H1 (cell line): ENCODE results near the gene POC1B. TPM values are rescaled to one million over a fixed set of nuclear protein-coding genes. Genes with fewer than 3 reads are reported as not detected.

Experiments
- CTCF ChIA-PET: fragments of 300-600 bp; sonication (Branson Sonifier 250); formaldehyde crosslinking; loops from one replicate; lab custom pipeline; 2021; ENCODE audit not compliant: partially characterized antibody; lab: Charles Lee
- POLR2A ChIA-PET: fragments of 300-600 bp; sonication (Branson Sonifier 250); formaldehyde crosslinking; loops from one replicate; lab custom pipeline; 2021; ENCODE audit warnings: inconsistent platforms; ENCODE audit not compliant: partially characterized antibody; lab: Charles Lee
- DNase-seq, 2 experiments: peaks; one replicate each; pipeline versions ENCODE4 v3.0.0 to v3.0.0-alpha.2; 2010 to 2022; ENCODE audit warnings: low spot score in 2 of 2, low read depth in 1 of 2, mixed read lengths in 1 of 2
- FAIRE-seq: peaks from 2 replicates; lab custom pipeline; 2011; peaks lifted over from hg19 to GRCh38; lab: Jason Lieb, UNC
- H2AFZ ChIP-seq: 2 replicates; pipeline ENCODE4 v1.8.1; 2012; ENCODE audit warnings: low read length, inconsistent platforms
- H2AK5ac ChIP-seq: 2 replicates; pipeline ENCODE4 v1.6.1; 2013; ENCODE audit warnings: low read depth, low read length
- H2BK120ac ChIP-seq: replicated peaks from 2 replicates; pipeline ENCODE3; 2013; ENCODE audit warnings: low read depth, low read length, inconsistent platforms
- H2BK12ac ChIP-seq: 2 replicates; pipeline ENCODE4 v1.6.1; 2013; ENCODE audit warnings: low read depth, low read length
- H2BK15ac ChIP-seq: 2 replicates; pipeline ENCODE4 v1.6.1; 2013; ENCODE audit warnings: low read length
- H2BK20ac ChIP-seq: 2 replicates; pipeline ENCODE4 v1.6.1; 2013; ENCODE audit warnings: low read length
- H2BK5ac ChIP-seq: 2 replicates; pipeline ENCODE4 v1.6.1; 2013; ENCODE audit warnings: low read depth, low read length
- H3K14ac ChIP-seq: 2 replicates; pipeline ENCODE4 v1.6.1; 2013; ENCODE audit warnings: inconsistent platforms; ENCODE audit not compliant: insufficient read length
- H3K18ac ChIP-seq: 2 replicates; pipeline ENCODE4 v1.6.1; 2013; ENCODE audit warnings: low read length; ENCODE audit errors: extremely low read depth
- H3K23ac ChIP-seq: 2 replicates; pipeline ENCODE4 v1.6.1; 2013; ENCODE audit warnings: inconsistent platforms; ENCODE audit not compliant: insufficient read length
- H3K23me2 ChIP-seq: 2 replicates; pipeline ENCODE4 v1.6.1; 2013; ENCODE audit warnings: low read depth, low read length
- H3K27ac ChIP-seq: 2 replicates; pipeline ENCODE4 v1.6.1; 2011; ENCODE audit warnings: low read depth, low read length, inconsistent platforms
- H3K27me3 ChIP-seq, 4 experiments: replicated peaks in 1 of 4; 1 replicate in 1 of 4; 2 replicates in 3 of 4; pipeline versions ENCODE4 v1.6.1 to v1.8.1; 2011 to 2013; ENCODE audit warnings: low read length in 3 of 4, mild to moderate bottlenecking in 3 of 4, inconsistent platforms in 2 of 4, mixed read lengths in 2 of 4, moderate library complexity in 1 of 4; ENCODE audit not compliant: control insufficient read depth in 3 of 4, insufficient read depth in 3 of 4; ENCODE audit errors: extremely low read depth in 1 of 4
- H3K36me3 ChIP-seq, 4 experiments: 2 replicates each; pipeline versions ENCODE4 v1.6.1 to v1.8.1; 2011 to 2013; ENCODE audit warnings: mild to moderate bottlenecking in 4 of 4, low read length in 3 of 4, moderate library complexity in 2 of 4, control low read depth in 1 of 4, inconsistent platforms in 1 of 4; ENCODE audit not compliant: insufficient read depth in 4 of 4, control insufficient read depth in 2 of 4
- H3K4ac ChIP-seq: replicated peaks from 2 replicates; pipeline ENCODE3; 2013; ENCODE audit warnings: low read length, low read depth, mixed read lengths, inconsistent platforms; ENCODE audit not compliant: insufficient read length
- H3K4me1 ChIP-seq, 4 experiments: replicated peaks in 1 of 4; 1 replicate in 1 of 4; 2 replicates in 3 of 4; pipeline versions ENCODE4 v1.6.1 to v1.8.1; 2011 to 2013; ENCODE audit warnings: low read length in 3 of 4, inconsistent platforms in 2 of 4, mixed read lengths in 1 of 4; ENCODE audit not compliant: insufficient read depth in 4 of 4, control insufficient read depth in 3 of 4
- H3K4me2 ChIP-seq, 2 experiments: 2 replicates each; pipeline versions ENCODE4 v1.6.1 to v1.8.1; 2011 to 2013; ENCODE audit warnings: low read depth in 2 of 2, low read length in 2 of 2, control low read depth in 1 of 2, inconsistent platforms in 1 of 2, mild to moderate bottlenecking in 1 of 2; ENCODE audit not compliant: insufficient read depth in 1 of 2
- H3K4me3 ChIP-seq, 4 experiments: fragments of 200-600, 300-600 bp in 1 of 4; sonication (generic), shearing (Covaris generic), sonication (Bioruptor Twin) in 1 of 4; 2 replicates each; pipeline versions ENCODE4 v1.5.1 to v1.8.1; 2011 to 2016; ENCODE audit warnings: low read length in 4 of 4, low read depth in 3 of 4, control low read depth in 2 of 4, inconsistent platforms in 2 of 4, mild to moderate bottlenecking in 2 of 4, mixed read lengths in 1 of 4, moderate library complexity in 1 of 4; ENCODE audit not compliant: insufficient read depth in 2 of 4; ENCODE audit errors: extremely low read depth in 1 of 4
- H3K56ac ChIP-seq: replicated peaks from 2 replicates; pipeline ENCODE3; 2013; ENCODE audit warnings: low read depth, mild to moderate bottlenecking, mixed read lengths, low read length, inconsistent platforms; ENCODE audit not compliant: insufficient read length
- H3K79me1 ChIP-seq: 2 replicates; pipeline ENCODE4 v1.6.1; 2013; ENCODE audit warnings: low read depth, low read length, control low read depth
- H3K79me2 ChIP-seq, 2 experiments: 2 replicates each; pipeline versions ENCODE4 v1.6.1 to v1.8.1; 2012 to 2013; ENCODE audit warnings: low read length in 2 of 2, mild to moderate bottlenecking in 2 of 2, inconsistent platforms in 1 of 2; ENCODE audit not compliant: insufficient read depth in 2 of 2, control insufficient read depth in 1 of 2
- H3K9ac ChIP-seq, 4 experiments: replicated peaks in 1 of 4; 1 replicate in 1 of 4; 2 replicates in 3 of 4; pipeline versions ENCODE4 v1.6.1 to v1.8.1; 2011 to 2013; ENCODE audit warnings: low read depth in 3 of 4, low read length in 3 of 4, control low read depth in 2 of 4, mild to moderate bottlenecking in 2 of 4, moderate library complexity in 2 of 4, inconsistent platforms in 1 of 4; ENCODE audit errors: extremely low read depth in 1 of 4
- H3K9me3 ChIP-seq, 2 experiments: 2 replicates each; pipeline versions ENCODE4 v1.6.1 to v1.8.1; 2012 to 2013; ENCODE audit warnings: mild to moderate bottlenecking in 2 of 2, moderate library complexity in 2 of 2, control low read depth in 1 of 2, inconsistent platforms in 1 of 2, low read depth in 1 of 2, low read length in 1 of 2, mixed read lengths in 1 of 2; ENCODE audit not compliant: insufficient read depth in 2 of 2
- H4K20me1 ChIP-seq, 2 experiments: replicated peaks in 1 of 2; 2 replicates each; pipeline versions ENCODE3 to v1.8.1; 2011 to 2013; ENCODE audit warnings: inconsistent platforms in 2 of 2, low read length in 2 of 2, mild to moderate bottlenecking in 1 of 2; ENCODE audit not compliant: insufficient read depth in 2 of 2, control insufficient read depth in 1 of 2
- H4K5ac ChIP-seq: 2 replicates; pipeline ENCODE4 v1.6.1; 2013; ENCODE audit warnings: low read length, low read depth, mixed read lengths, inconsistent platforms; ENCODE audit not compliant: insufficient read length
- H4K8ac ChIP-seq: 2 replicates; pipeline ENCODE4 v1.8.0; 2013; ENCODE audit warnings: mild to moderate bottlenecking, moderate library complexity, low read length, inconsistent platforms; ENCODE audit not compliant: insufficient read depth; ENCODE audit errors: extremely low read depth
- H4K91ac ChIP-seq: replicated peaks from 2 replicates; pipeline ENCODE3; 2013; ENCODE audit warnings: low read length, mixed read lengths, inconsistent platforms; ENCODE audit not compliant: insufficient read length
- EZH2 ChIP-seq: fragments of 200-600 bp; sonication (generic); IDR thresholded peaks from 2 replicates; pipeline ENCODE4 v1.7.1; 2012; ENCODE audit warnings: low read depth, mild to moderate bottlenecking, moderate library complexity, low read length, inconsistent platforms; ENCODE audit not compliant: severe bottlenecking
- KDM4A ChIP-seq: IDR thresholded peaks from one replicate; pipeline ENCODE4 v1.7.1; 2012; ENCODE audit warnings: low read depth, mild to moderate bottlenecking, moderate library complexity, low read length, inconsistent platforms; ENCODE audit not compliant: severe bottlenecking
- POLR2A ChIP-seq, 2 experiments: IDR thresholded peaks; 1 replicate in 1 of 2; 2 replicates in 1 of 2; pipeline ENCODE4 v1.6.1; 2011; ENCODE audit warnings: low read depth in 2 of 2, low read length in 2 of 2, mild to moderate bottlenecking in 2 of 2; ENCODE audit errors: control extremely low read depth in 1 of 2
- SIN3A ChIP-seq, 2 experiments: IDR thresholded peaks in 1 of 2; conservative IDR thresholded peaks in 1 of 2; 2 replicates each; pipeline ENCODE4 v1.6.1; 2011 to 2012; ENCODE audit warnings: low read length in 2 of 2, improper control_type of control experiment in 1 of 2, low read depth in 1 of 2, mild to moderate bottlenecking in 1 of 2
- SIRT6 ChIP-seq: IDR thresholded peaks from one replicate; pipeline ENCODE4 v1.7.1; 2012; ENCODE audit warnings: low read length, inconsistent platforms
- WGBS, 2 experiments: shearing (Covaris generic) in 1 of 2; methylation state at CpG; one replicate each; pipeline versions ENCODE4 v1.1.6 to v1.1.7; 2013 to 2015; ENCODE audit warnings: low lambda C conversion rate in 2 of 2, mixed read lengths in 2 of 2, inconsistent platforms in 1 of 2, low coverage in 1 of 2, missing lambda C conversion rate in 1 of 2; ENCODE audit not compliant: insufficient replicate concordance in 2 of 2, insufficient coverage in 1 of 2, insufficient read length in 1 of 2; ENCODE audit errors: extremely low coverage in 1 of 2, missing lambda C conversion rate in 1 of 2; 5-methylcytosine and 5-hydroxymethylcytosine counted together
- polyA plus RNA-seq, 7 experiments: library from polyadenylated mRNA; depleted of rRNA in 3 of 7; stranded (reverse) in 5 of 7; unstranded in 2 of 7; fragments of >200 nt in 5 of 7; fragments of 200-250 nt in 2 of 7; gene quantifications; 1 replicate in 5 of 7; 2 replicates in 1 of 7; 4 replicates in 1 of 7; pipeline versions ENCODE4 v1.2.1 to v1.2.3, GENCODE V29; 2011 to 2013; ENCODE audit warnings: missing spikeins in 2 of 7, mixed read lengths in 2 of 7
- total RNA-seq: library from RNA; stranded (reverse); fragmentation: NEBNext Ultra II Directional; extraction: Animal tissue kit (Norgen Biotek cat#: 25700); gene quantifications from 2 replicates; pipeline ENCODE4 v1.2.1, GENCODE V29; 2021
- TF ChIP-seq, protein P1 (sequence below), 3 experiments: IDR thresholded peaks; 1 replicate in 2 of 3; 2 replicates in 1 of 3; pipeline versions ENCODE4 v1.5.1 to v1.6.1; 2011; ENCODE audit warnings: low read length in 3 of 3, mild to moderate bottlenecking in 3 of 3, inconsistent platforms in 2 of 3, low read depth in 1 of 3, moderate library complexity in 1 of 3; ENCODE audit not compliant: insufficient read depth in 1 of 3; ENCODE audit errors: control extremely low read depth in 1 of 3
- TF ChIP-seq, protein P2 (sequence below): IDR thresholded peaks from 2 replicates; pipeline ENCODE4 v1.6.1; 2011; ENCODE audit warnings: low read length, improper control_type of control experiment

Gene POC1B
- total and polyA plus RNA-seq, 2 of the 8 experiments (the other 6 are each of a cell fraction or from before 2014, with no cell fraction given), result 7.5 to 16.3 TPM

DNA sequence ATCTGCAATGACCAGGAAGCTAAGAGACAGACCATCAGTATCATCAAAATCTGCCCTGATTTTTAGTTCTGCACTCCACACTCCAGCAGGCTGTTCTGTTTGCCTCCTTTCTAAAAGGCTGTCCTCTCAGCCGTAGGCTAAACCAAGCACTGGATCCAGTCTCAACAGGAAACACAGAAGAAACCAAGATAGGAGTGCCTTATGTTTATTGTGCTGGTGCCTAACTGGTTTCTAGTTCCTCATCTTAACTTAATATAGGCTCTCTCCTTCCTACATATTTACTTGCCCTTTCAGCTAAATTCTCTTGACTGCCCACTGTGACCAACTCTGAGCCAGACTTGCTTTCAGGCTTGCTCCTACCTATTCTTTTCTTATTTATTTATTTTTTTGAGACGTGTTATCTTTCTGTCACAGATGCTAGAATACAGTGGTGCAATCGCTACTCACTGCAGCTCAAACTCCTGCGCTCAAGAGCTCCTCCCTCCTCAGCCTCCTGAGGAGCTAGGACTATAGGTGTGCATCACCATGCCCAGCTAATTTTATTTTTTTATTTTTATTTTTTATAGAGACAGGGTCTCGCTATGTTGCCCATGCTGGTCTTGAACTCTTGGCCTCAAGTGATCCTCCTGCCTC, 32.1 kb downstream of the POC1B start:
- Histone ChIP-seq H2BK20ac (no peak overlapping the region), H3K18ac (no peak overlapping the region), H3K79me1 (no peaks in the 10 kb centered on the region), H3K23ac (no peak overlapping the region), H2AFZ (no peak overlapping the region), H3K4me2 (no peak overlapping the region), H3K9ac (no peak overlapping the region), H3K27me3 (no peaks in the 10 kb centered on the region), H4K8ac (no peak overlapping the region), H4K20me1 (peaks cover 0 to under 1% of the 10 kb centered on the region in 2 experiments), H3K23me2 (no peaks in the 10 kb centered on the region), H3K36me3 (0 out of 8 replicates have a peak, but pooled peaks cover 0 to 3% (median 0%) of the 10 kb centered on the region in 4 experiments), H3K14ac (no peak overlapping the region), H2BK15ac (no peak overlapping the region), H3K27ac (no peak overlapping the region), H4K91ac (no peak overlapping the region), H2BK120ac (no peak overlapping the region), H3K56ac (no peak overlapping the region), H4K5ac (no peak overlapping the region), H3K79me2 (no peaks in the 10 kb centered on the region), H2BK12ac (no peak overlapping the region), H3K4ac (no peak overlapping the region), H2BK5ac (no peak overlapping the region), H3K4me3 (no peak overlapping the region), H3K4me1 (0 out of 7 replicates have a peak, but pooled peaks cover 0 to 3% (median 0%) of the 10 kb centered on the region in 4 experiments), H2AK5ac (no peak overlapping the region), H3K9me3 (no peaks in the 10 kb centered on the region)
- CTCF ChIA-PET, result interaction anchor here (0.6 to 1.3 kb wide), 7 partner anchors 16 to 1442 kb away, joined by 3 to 6 read pairs (median 3); partner anchors contain the start of gene GALNT4
- 91% methylated on average over 5 of the region's 5 CpGs; no CpG with 5 or more reads in 1 of the 2 experiments for WGBS, 2 experiments
- FAIRE-seq, result no peak
- POLR2A ChIA-PET, result no interaction called here
- no peak for DNase-seq
- TF ChIP-seq EZH2 (no peak), SIN3A (conservative IDR thresholded peaks at IDR 0.05 in 1 of 2, IDR thresholded peaks at IDR 0.05 in 1 of 2; ENCODE audit: low read depth in 1 of 2, low read length in 2 of 2) (no peak), POLR2A (IDR thresholded peaks at IDR 0.05; ENCODE audit: control extremely low read depth in 1 of 2, low read depth in 2 of 2, low read length in 2 of 2) (no peak), SIRT6 (no peak), KDM4A (no peak)
- TF ChIP-seq, protein P1, sequence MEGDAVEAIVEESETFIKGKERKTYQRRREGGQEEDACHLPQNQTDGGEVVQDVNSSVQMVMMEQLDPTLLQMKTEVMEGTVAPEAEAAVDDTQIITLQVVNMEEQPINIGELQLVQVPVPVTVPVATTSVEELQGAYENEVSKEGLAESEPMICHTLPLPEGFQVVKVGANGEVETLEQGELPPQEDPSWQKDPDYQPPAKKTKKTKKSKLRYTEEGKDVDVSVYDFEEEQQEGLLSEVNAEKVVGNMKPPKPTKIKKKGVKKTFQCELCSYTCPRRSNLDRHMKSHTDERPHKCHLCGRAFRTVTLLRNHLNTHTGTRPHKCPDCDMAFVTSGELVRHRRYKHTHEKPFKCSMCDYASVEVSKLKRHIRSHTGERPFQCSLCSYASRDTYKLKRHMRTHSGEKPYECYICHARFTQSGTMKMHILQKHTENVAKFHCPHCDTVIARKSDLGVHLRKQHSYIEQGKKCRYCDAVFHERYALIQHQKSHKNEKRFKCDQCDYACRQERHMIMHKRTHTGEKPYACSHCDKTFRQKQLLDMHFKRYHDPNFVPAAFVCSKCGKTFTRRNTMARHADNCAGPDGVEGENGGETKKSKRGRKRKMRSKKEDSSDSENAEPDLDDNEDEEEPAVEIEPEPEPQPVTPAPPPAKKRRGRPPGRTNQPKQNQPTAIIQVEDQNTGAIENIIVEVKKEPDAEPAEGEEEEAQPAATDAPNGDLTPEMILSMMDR (IDR thresholded peaks at IDR 0.05; ENCODE audit: control extremely low read depth in 1 of 3, insufficient read depth in 1 of 3, low read depth in 1 of 3, low read length in 3 of 3), result no peak
- TF ChIP-seq, protein P2, sequence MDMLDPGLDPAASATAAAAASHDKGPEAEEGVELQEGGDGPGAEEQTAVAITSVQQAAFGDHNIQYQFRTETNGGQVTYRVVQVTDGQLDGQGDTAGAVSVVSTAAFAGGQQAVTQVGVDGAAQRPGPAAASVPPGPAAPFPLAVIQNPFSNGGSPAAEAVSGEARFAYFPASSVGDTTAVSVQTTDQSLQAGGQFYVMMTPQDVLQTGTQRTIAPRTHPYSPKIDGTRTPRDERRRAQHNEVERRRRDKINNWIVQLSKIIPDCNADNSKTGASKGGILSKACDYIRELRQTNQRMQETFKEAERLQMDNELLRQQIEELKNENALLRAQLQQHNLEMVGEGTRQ, result no peak
